D341Med (cell line): Measurements from ENCODE around the gene NFIX.

Experiments used
- DNase-seq: peaks from one replicate; pipeline ENCODE4 v3.0.0; 2012; ENCODE audit warnings: low spot score

NFIX gene

DNA sequence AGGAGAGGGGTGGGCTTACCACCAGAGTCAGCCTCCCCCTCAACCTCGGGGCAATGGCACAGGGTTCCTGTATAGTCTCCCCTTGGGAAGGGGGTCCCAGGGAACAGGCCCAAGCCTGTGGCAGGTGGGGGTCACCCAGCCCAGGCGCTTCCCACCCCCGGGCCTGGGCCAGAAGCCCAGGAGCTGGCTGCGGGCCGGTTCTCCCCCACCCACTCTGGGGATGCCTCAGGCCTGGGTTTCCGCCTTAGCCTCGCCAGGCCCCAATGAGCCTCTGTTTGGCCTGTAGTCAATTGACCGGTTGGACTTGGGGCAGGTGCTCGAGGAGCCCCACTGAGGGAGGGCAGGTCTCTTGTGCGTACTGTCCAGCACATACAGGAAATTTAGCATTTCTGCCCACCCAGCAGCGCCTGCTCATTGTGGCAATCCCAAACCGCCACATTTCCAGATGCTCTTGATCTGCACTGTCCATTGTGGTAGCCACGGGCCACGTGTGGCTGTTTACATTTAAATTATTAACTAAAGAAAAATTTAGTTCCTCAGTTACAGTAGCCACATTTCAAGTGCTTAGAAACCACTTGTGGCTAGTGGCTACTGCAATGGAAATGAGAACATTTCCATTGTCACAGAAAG, 97.4 kb downstream of the NFIX start:
- no peak for DNase-seq

DNA sequence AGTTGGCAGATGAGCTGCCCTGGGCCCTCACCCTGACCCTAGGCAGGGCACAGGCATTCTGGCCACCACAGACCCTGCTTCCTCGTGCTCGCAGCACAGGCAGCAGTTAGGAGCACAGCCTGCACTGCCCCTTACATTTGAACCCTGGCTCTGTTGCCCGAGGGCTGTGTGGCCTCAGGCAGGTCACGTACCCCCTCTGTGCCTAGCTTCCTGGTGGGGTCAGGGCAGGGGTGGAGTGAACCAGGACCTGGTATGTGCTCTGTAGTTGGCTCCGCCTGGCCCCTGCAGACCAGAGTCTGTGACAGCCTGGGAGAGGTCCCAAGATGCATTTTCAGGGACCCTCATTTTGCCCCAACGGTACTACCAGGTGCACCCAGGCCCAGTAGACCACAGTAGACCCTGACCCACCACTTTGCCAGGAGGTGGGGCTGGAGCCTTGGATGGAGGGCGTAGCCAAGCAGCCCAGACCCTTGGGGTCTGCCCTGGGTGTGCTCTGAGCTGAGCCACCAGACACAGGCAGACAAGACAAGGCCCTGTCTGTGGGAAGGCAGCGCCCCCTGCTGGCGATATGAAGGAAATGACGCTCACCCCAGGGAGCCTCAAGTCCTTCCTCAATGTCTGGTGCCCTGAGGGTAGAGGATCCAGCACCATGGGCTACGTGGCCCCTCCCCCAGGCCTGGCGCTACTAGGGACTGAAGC, 98.3 kb downstream of the NFIX start:
- peak; percentile 91 for DNase-seq

DNA sequence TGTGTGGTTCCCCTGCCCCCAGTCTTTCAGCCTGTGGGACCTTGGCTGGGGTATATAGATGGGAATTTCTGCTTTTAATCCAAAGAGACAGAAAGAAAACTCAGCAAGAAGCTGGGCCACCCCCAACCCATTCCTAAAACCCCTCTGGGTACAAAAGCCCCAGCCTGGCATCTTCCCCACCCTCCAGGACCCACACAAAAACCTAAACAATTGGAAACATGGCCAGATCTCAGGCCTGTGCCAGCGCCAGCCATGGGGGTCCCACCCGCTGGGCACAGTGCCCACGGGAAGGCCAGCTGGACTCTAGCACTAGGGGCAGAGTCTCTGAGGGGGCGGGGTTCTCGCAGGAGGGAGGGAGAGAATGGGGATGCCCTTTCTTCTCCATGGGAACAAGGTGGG, 98.8 kb downstream of the NFIX start:
- no peak for DNase-seq

- peak; percentile 63 for DNase-seq
These were observed 99.6 kb downstream of the NFIX start for GRCh38 chr19:13094771-13095392.

DNA sequence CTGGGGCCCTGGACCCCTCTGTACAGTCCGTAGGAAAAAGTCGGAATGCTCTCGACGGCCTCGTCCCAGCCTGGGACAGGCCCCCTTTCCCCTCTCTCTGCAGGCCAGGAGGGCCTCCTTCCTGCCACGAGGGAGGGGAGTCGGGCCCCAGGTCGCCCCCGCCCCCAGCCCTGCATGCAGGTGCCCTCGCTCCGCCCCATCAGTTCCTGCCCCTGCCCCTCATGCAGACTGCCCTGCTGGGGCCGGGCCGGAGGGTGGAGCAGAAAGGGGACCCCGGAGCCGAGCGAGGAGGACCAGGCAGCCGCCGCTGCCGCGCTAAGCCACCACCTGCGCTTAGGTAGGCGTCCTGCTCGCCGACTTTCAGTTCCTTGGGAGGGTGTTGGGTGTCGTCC, 100.1 kb downstream of the NFIX start:
- DNase-seq, result no peak

DNA sequence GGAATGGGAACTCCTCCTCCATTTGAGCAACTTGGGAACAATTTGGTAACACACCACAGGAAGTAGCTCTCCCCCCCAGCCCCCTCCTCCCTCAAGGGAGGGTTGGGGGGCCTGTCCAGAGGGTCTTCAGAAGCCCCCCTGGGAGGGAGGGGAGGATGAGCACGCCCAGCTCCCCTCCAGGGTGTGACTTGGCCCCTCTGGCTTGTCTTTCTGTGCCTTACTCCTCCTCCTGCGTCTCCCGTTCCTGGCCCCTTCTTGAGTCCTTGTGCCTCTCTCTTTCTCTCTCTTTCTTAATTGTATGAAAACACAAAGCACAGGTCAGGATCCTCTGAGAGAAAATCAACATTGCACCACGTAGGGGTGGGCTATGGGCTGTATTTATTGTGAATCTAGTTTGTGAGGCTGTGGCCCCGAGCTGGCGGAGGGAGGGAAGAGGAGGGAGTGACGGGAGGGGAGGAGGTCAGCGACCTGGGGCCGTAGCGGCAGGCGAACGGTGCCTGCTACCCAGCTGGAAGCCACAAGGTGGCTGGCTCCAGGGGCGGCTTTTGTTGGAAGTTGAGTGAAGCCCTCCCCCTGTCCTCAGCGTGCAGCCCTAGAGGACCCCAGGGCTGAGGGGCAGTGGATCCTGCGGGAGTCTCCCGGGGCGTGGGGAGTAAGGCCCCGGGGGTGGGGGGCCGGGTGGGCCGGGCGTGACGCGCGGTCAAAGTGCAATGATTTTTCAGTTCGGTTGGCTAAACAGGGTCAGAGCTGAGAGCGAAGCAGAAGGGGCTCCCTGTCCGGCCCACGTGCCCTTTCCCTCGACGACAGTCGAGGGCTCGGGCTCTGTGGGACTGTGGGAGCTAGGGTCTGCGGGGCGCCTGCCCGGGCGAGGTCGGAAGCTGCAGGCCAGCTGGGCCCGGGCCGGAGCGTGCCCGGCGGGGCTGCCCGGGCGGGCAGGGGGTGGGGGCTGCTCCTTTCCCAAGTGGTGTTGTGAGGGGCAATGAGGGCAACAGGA, 101.0 kb downstream of the NFIX start:
- DNase-seq, result no peak

DNA sequence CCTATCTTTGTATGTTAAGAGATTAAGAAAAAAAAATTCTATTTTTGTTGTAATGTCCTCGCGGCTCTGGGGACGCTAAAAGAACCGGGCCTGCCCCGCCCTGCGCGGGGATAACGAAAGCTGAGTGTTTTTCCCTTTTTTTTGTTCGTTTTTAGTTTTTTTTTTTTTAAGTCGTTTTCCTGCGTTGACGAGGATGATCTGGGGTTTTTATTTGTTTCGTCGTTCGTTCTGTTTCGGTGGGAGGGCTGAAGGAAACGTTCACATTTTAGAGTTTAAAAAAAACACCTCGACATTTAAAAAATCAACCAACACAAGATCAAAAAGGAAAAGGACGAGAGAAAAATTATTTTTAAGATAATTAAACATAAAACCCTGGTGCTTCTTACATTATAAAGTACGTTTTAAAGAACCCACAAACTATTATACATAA, 101.8 kb downstream of the NFIX start:
- no peak for DNase-seq

GRCh38 chr19:13097463-13098258, 102.4 kb downstream of the NFIX start:
- DNase-seq, result no peak

- DNase-seq, result no peak
These were observed 103.2 kb downstream of the NFIX start for GRCh38 chr19:13098277-13099072.

- DNase-seq, result no peak
These were observed 104.1 kb downstream of the NFIX start for GRCh38 chr19:13099073-13099999.

DNA sequence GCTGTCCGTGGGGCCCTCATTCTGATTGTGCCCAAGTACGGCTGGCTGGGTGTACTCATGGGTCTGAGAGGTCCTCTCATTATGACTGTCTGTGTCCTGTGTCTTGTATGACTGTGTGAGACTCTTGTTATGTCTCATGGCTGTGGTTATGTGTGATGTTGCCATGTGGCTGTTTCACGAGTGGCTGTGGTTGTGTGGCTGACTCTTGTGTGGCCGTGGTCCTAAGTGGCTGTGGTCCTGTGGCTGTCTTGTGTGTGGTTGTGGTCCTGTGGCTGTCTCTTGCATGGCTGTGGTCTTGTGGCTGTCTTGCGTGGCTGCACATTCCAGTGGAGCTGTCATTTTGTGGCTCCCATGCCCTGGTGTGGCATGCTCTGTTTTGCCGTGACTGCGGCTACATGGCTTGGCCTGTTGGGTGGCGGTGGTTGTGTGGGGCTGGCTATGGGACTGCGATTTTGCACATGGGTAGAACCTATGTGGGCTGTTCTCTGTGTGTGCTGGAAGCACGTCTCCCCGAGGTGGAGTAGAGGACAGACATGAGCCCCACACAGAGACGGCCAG, 104.8 kb downstream of the NFIX start:
- no peak for DNase-seq

- no peak for DNase-seq
These were observed 105.7 kb downstream of the NFIX start for GRCh38 chr19:13100841-13101589.

DNA sequence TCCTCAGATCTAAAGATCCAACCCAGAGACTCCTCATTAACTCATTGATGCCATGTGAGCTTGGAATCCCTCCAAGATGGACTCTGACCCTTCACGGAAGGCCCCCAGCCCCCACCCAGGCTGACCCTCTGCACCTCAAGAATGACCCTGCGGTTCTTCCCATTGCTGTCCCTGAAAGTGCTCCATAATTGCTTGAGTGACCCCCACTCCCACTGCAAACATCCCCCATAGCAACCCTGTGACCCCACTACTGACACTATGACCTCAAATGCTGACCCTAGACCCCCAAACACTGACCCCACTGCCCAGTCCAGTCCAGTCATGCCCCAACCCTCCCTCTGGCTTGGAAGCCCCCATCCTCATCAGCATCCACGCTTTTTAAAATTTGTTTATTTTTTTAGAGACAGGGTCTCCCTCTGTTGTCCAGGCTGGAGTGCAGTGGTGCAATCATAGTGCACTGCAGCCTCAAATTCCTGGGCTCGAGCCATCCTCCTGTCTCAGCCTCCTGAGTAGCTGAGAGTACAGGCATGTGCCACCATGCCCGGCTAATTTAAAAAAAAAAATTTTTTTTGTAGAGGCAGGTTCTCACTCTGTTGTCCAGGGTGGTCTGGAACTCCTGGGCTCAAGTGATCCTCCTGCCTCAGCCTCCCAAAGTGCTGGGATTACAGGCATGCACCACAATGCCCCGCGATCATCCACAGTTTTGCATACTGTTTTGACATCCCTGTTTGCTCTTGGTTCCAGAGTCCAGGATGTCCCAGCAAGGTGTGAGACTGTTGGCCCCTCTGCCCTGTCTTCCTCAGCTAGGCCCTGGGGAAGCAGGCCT, 106.5 kb downstream of the NFIX start:
- DNase-seq, result no peak

DNA sequence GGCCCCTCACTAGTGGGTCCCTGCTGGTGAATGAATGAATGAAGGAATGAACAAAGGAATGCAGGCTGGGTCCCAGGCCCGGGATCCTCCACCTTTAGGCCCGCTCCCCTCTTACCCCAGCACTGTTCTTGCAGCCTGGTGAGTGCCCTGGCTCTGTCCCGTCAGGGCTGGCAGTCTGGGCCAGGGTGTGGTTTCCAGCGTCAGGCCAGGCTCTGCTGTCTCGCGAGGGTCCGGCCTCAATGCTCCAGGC, 107.1 kb downstream of the NFIX start:
- DNase-seq, result no peak

- DNase-seq, result no peak
These were observed 107.6 kb downstream of the NFIX start, which contains the start of gene LYL1 for GRCh38 chr19:13102666-13103580. TSS of gene LYL1 (minus strand) at chr19:13102858. CDS start at chr19:13101171, 1,687 bp downstream.

DNA sequence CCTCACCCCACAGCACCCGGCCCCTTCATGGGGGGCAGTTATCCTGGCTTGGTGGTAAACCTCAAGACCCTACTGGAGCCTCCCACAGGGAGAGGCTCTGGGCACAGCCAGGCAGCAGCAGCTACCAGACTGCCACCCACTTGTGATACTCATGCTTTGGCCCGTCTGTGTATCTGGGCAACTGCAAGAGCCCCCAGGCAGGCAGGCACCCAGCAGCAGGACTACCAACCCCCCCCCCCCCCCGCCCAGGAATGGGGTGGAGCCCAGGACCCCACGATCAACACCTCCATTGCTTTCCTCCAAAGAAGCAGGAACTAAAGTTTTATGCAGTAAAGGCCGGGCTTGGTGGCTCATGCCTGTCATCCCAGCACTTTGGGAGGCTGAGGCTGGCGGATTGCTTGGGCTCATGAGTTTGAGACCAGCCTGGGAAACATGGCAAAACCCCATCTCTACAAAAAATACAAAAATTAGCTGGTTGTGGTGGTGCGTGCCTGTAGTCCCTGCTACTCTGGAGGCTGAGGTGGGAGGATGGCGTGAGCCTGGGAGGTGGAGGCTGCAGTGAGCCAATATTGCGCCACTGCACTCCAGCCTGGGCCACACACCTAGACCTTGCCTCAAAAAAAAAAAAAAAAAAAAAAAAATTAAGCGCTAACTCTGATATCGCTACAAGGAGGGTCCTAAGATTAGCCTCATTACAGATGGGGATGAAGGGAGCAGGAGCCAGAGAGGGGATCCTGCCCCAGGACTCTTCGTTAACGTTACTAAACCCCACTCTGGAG, 108.5 kb downstream of the NFIX start:
- DNase-seq, result no peak
